Heart left ventricle (tissue), 16 donors: ENCODE results near the gene CCM2. TPM values are rescaled to one million over a fixed set of nuclear protein-coding genes. Genes with fewer than 3 reads are reported as not detected.

Experiments used
- ATAC-seq, 4 donors: fragments of 200-7000 bp; cut with Tn5 transposase; one replicate each; pipeline ENCODE4 v1.9.1; 2020 to 2022; ENCODE audit warnings: moderate library complexity in 4 of 4, mild to moderate bottlenecking in 3 of 4, moderate number of reproducible peaks in 1 of 4
- DNase-seq, 5 donors: peaks; one replicate each; pipeline ENCODE4 v3.0.0-alpha.2; 2020
- H3K27ac ChIP-seq, 12 donors: fragments of 200-600 bp; sonication (generic) in 4 of 12; one replicate each; pipeline versions ENCODE4 v1.5.0 to v1.8.0; 2016 to 2022; ENCODE audit warnings: mild to moderate bottlenecking in 2 of 12
- H3K27me3 ChIP-seq, 9 donors: fragments of 200-600 bp; sonication (generic) in 2 of 9; one replicate each; pipeline versions ENCODE4 v1.5.1 to v1.8.0; 2016 to 2022; ENCODE audit warnings: mild to moderate bottlenecking in 3 of 9
- H3K36me3 ChIP-seq, 9 donors: fragments of 200-600 bp; sonication (generic) in 2 of 9; one replicate each; pipeline versions ENCODE4 v1.5.0 to v1.8.0; 2018 to 2022; ENCODE audit warnings: mild to moderate bottlenecking in 2 of 9
- H3K4me1 ChIP-seq, 12 donors: fragments of 200-600 bp; sonication (generic) in 4 of 12; one replicate each; pipeline versions ENCODE4 v1.5.0 to v1.8.0; 2016 to 2022; ENCODE audit warnings: mild to moderate bottlenecking in 3 of 12
- H3K4me3 ChIP-seq, 12 donors: fragments of 200-600 bp; sonication (generic) in 4 of 12; one replicate each; pipeline versions ENCODE4 v1.5.0 to v1.8.0; 2017 to 2022; ENCODE audit warnings: mild to moderate bottlenecking in 9 of 12, moderate library complexity in 4 of 12
- H3K9me3 ChIP-seq, 12 donors: fragments of 200-600 bp; sonication (generic) in 4 of 12; one replicate each; pipeline versions ENCODE4 v1.5.0 to v1.8.0; 2016 to 2022; ENCODE audit warnings: mild to moderate bottlenecking in 1 of 12
- POLR2A ChIP-seq, 2 donors: fragments of 450-650 bp; IDR thresholded peaks; one replicate each; pipeline ENCODE4 v1.6.1; 2017; ENCODE audit warnings: antibody characterized with exemption in 2 of 2, mild to moderate bottlenecking in 2 of 2, moderate library complexity in 2 of 2
- WGBS, 4 donors: extraction: QIAGEN DNeasy Blood & Tissue Kit in 2 of 4; methylation state at CpG; one replicate each; pipeline versions ENCODE4 v1.1.5 to v1.1.7; 2013 to 2018; 5-methylcytosine and 5-hydroxymethylcytosine counted together
- intact Hi-C, 10 donors: fragments of 100-400 bp; cut with DNase I; formaldehyde crosslinking; loops; one replicate each; pipeline versions ENCODE4 v1.11.1 to v1.14.2; 2022
- polyA plus RNA-seq, 2 donors: library from polyadenylated mRNA; stranded (reverse); fragments of 200-250 nt; gene quantifications; one replicate each; pipeline ENCODE4 v1.2.3, GENCODE V29; 2013
- total RNA-seq, 9 donors: library from RNA; depleted of rRNA in 2 of 9; stranded (reverse); fragments of >200 nt in 2 of 9; fragmentation: NEBNext Ultra II Directional in 3 of 9; extraction: Animal tissue kit (Norgen Biotek cat#: 25700) in 3 of 9; gene quantifications; one replicate each; pipeline versions ENCODE4 v1.1.0 to v1.2.4, GENCODE V29; 2016 to 2023
- TF ChIP-seq, protein P1 (sequence below), 12 donors: fragments of 200-600 bp; sonication (generic) in 4 of 12; IDR thresholded peaks; one replicate each; pipeline versions ENCODE4 v1.5.0 to v1.8.0; 2018 to 2022; ENCODE audit warnings: antibody characterized with exemption in 12 of 12, mild to moderate bottlenecking in 5 of 12
- donor health status: ischemic (EF 13 %, LVEDD 7.1; RV severe dilation, severe dysfunction).
- donor health status: healthy with polysubstance abuse.
- donor health status: DM: no; HTN: yes; CAD: no.
- donor health status: DM: no; HTN: no; CAD: no.
- donor health status: ischemic (EF 25% LVEDD 6.9; RV normal size, moderate dysfunction).
- donor health status: ischemic (EF 25% LVEDD 5.7; RV mildly dilated, moderate dysfunction).
- donor health status: healthy.
- donor health status: DM: yes; HTN: yes; CAD: no.
- donor health status: ischemic (EF 35%, LVEDD 5.7; RV mildly dilated, moderate dysfunction).
- donor health status: nonischemic (EF 11% LVEDD 7.7; RV severe dilation, severe dysfunction).
- donor health status: DM: yes; HTN: yes; CAD: no.
- donor health status: PGD.
- donor health status: ischemic (EF 29% LVEDD 5.4; RV normal size, mild dysfunction).
- donor health status: nonischemic (EF 23%, LVEDD 6.1; RV moderate dilation, normal function).

CCM2 gene
- total and polyA plus RNA-seq, 11 donors = 24.7 to 68.2 (median 35.3) TPM

DNA sequence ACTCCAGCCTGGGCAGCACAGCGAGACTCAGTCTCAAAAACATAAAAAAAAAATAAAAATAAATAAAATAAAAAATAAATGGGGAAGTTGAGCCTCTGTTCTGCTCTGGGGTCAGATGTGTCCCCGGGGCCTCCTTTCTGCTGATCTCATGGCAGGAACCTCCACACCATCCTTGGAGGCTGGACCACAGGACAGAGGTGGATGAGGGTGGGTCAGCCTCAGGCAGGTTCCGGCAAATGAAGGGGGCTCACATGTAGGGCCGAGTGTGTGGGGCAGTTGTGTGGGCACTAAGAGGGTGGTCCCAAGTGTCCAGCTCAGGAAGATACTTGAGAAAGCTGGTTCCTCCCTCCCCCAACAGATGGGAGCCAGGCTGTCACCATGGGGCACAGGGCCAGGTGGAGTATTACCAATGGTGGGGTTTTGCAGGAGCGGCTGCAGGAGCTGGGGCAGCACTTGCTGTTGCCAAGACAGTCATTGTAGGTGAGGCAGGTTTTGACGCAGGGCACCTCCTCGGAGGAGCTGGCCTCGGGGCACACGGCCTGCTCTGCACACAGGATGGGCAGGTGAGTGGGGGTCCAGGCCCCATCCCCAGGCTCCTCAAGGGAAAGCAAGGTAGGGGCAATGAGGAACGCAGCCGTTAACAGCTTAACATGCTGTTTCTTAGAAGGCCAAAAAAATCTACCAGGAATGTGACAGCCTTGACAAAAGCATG, 125.3 kb downstream of the CCM2 start:
- WGBS, 4 donors = 93 to 98% (median 95%) methylated on average over 10 to 11 of the region's 11 CpGs
- H3K27me3 ChIP-seq = no peaks in the 10 kb centered on the region
- H3K4me1 ChIP-seq = no peaks in the 10 kb centered on the region
- no peak for ATAC-seq
- TF ChIP-seq, protein P1, sequence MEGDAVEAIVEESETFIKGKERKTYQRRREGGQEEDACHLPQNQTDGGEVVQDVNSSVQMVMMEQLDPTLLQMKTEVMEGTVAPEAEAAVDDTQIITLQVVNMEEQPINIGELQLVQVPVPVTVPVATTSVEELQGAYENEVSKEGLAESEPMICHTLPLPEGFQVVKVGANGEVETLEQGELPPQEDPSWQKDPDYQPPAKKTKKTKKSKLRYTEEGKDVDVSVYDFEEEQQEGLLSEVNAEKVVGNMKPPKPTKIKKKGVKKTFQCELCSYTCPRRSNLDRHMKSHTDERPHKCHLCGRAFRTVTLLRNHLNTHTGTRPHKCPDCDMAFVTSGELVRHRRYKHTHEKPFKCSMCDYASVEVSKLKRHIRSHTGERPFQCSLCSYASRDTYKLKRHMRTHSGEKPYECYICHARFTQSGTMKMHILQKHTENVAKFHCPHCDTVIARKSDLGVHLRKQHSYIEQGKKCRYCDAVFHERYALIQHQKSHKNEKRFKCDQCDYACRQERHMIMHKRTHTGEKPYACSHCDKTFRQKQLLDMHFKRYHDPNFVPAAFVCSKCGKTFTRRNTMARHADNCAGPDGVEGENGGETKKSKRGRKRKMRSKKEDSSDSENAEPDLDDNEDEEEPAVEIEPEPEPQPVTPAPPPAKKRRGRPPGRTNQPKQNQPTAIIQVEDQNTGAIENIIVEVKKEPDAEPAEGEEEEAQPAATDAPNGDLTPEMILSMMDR (IDR thresholded peaks at IDR 0.05) = no peak
- no peak for TF ChIP-seq POLR2A (IDR thresholded peaks at IDR 0.05)
- H3K27ac ChIP-seq = no peak overlapping the region
- H3K9me3 ChIP-seq = no peaks in the 10 kb centered on the region
- DNase-seq = no peak
- no peaks in the 10 kb centered on the region for H3K36me3 ChIP-seq
- no peak overlapping the region for H3K4me3 ChIP-seq
- intact Hi-C loops = no loop called here

Other genes starting within 250 kb of the CCM2 start
- 100 to 1,000 TPM; 327 to 924 (median 571) TPM for gene PPIA, start 203.5 kb upstream of the CCM2 start, total RNA-seq
- gene PPIA, start 203.5 kb upstream of the CCM2 start, polyA plus RNA-seq = 1,000 to 10,000 TPM; 1,197 to 3,804 TPM
- 100 to 1,000 TPM; 188 to 274 (median 224) TPM for gene H2AZ2, start 152.1 kb upstream of the CCM2 start, total RNA-seq
- 100 to 1,000 TPM; 161 to 179 TPM for gene H2AZ2, start 152.1 kb upstream of the CCM2 start, polyA plus RNA-seq
- 10 to 100 TPM in 8 of 9 donors, 1 to 10 TPM in 1; 9.8 to 19.4 (median 15.8) TPM for gene PURB, start 114.7 kb upstream of the CCM2 start, total RNA-seq
- 10 to 100 TPM in 1 of 2 donors, 1 to 10 TPM in 1; 5.5 to 15.7 TPM for gene PURB, start 114.7 kb upstream of the CCM2 start, polyA plus RNA-seq
- 10 to 100 TPM in 1 of 9 donors, 1 to 10 TPM in 3, under 1 TPM in 5; 0.13 to 19.0 (median 0.79) TPM for gene MYO1G, start 21.2 kb upstream of the CCM2 start, total RNA-seq
- 1 to 10 TPM in 1 of 2 donors, under 1 TPM in 1; 0.65 to 1.4 TPM for gene MYO1G, start 21.2 kb upstream of the CCM2 start, polyA plus RNA-seq
- 10 to 100 TPM in 1 of 9 donors, 1 to 10 TPM in 8; 1.9 to 16.3 (median 5.3) TPM for gene NACAD, start 88.8 kb downstream of the CCM2 start, total RNA-seq
- 1 to 10 TPM; 2.8 to 5.8 TPM for gene NACAD, start 88.8 kb downstream of the CCM2 start, polyA plus RNA-seq
- 10 to 100 TPM; 58.0 to 96.1 (median 61.5) TPM for gene TBRG4, start 111.5 kb downstream of the CCM2 start, total RNA-seq
- 100 to 1,000 TPM in 1 of 2 donors, 10 to 100 TPM in 1; 59.5 to 125 TPM for gene TBRG4, start 111.5 kb downstream of the CCM2 start, polyA plus RNA-seq
- gene RAMP3, start 157.6 kb downstream of the CCM2 start, total RNA-seq = 100 to 1,000 TPM in 1 of 9 donors, 10 to 100 TPM in 8; 19.2 to 107 (median 38.8) TPM
- 10 to 100 TPM; 43.2 to 47.5 TPM for gene RAMP3, start 157.6 kb downstream of the CCM2 start, polyA plus RNA-seq